ENCODE measurements around the gene SMYD2. TPM values are rescaled to one million over a fixed set of nuclear protein-coding genes. Genes with fewer than 3 reads are reported as not detected.

The SMYD2 gene
- polyA plus RNA-seq, 1 donor from 2014 or later, result 36.9 TPM

DNA sequence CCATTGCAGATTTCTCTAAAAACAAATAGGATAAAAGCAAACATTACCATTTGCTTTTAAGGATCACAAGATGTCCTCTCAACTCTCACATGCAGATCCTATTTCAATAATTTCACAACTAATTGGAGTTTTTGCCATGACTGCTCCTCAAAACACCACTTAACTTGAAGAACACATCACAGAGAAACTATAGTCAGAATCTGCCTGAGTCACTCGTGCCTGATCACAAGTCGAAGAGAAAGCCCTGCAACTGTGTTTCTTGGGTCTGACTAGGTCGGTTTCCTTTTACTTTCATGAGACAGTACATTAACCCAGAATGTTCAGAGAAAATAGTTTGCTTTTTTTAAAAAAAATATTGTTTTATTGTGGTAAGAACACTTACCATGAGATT lies 46.3 kb upstream of the SMYD2 start:
- no peaks in the 10 kb centered on the region for H3K27me3 ChIP-seq (ENCODE audit: insufficient read depth, low read depth, low read length)

DNA sequence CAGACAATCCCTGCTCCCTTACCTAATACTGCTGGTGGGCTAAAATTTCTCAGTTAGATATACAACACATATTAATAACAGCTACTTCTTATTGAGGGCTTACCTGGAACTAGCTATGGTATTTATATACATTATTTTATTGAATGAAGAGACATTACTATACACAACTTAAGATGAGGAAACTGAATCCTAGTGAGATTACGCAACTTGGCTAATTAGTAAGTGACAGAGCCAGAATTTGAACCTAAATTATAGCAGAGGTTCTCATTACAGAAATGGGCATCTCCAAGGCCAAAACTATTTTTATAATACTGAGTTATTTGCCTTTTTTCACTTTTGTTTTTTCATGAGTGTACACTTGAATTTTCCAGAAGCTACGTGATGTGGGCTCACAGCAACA lies 44.5 kb upstream of the SMYD2 start:
- H3K9me2 ChIP-seq (ENCODE audit: insufficient read depth, low read length), result no peaks in the 10 kb centered on the region
- H2AFZ ChIP-seq (ENCODE audit: low read depth, low read length), result no peak overlapping the region
- H3K36me3 ChIP-seq (ENCODE audit: insufficient read depth, low read length), result no peaks in the 10 kb centered on the region
- H3K27me3 ChIP-seq (ENCODE audit: insufficient read depth, low read depth, low read length), result no peaks in the 10 kb centered on the region
- H3K4me2 ChIP-seq (ENCODE audit: low read length), result no peak overlapping the region
- H3K27ac ChIP-seq (ENCODE audit: low read length), result no peak overlapping the region
- no peak overlapping the region for H3K4me3 ChIP-seq (ENCODE audit: low read length)
- no peaks in the 10 kb centered on the region for H3F3A ChIP-seq (ENCODE audit: insufficient read depth, low read length, poor library complexity, severe bottlenecking)
- H3K9me3 ChIP-seq (ENCODE audit: low read length), result no peaks in the 10 kb centered on the region
- H3K9ac ChIP-seq (ENCODE audit: low read length), result no peak overlapping the region
- H4K20me1 ChIP-seq (ENCODE audit: insufficient read depth), result no peaks in the 10 kb centered on the region
- no peaks in the 10 kb centered on the region for H3K79me2 ChIP-seq (replicated peaks; ENCODE audit: insufficient read depth, low read length)
- TF ChIP-seq RAD21 (conservative IDR thresholded peaks at IDR 0.05), result no peak
- TF ChIP-seq CTCF (IDR thresholded peaks at IDR 0.05; ENCODE audit: poor library complexity, severe bottlenecking), result no peak
- no peak for TF ChIP-seq POLR2AphosphoS5 (IDR thresholded peaks at IDR 0.05)
- TF ChIP-seq EZH2 (IDR thresholded peaks at IDR 0.05; ENCODE audit: borderline replicate concordance, insufficient read depth, low read length, poor library complexity, severe bottlenecking), result no peak
- TF ChIP-seq MXI1 (conservative IDR thresholded peaks at IDR 0.05; ENCODE audit: poor library complexity, severe bottlenecking), result no peak
- no peak for TF ChIP-seq EP300 (conservative IDR thresholded peaks at IDR 0.05; ENCODE audit: poor library complexity, severe bottlenecking)
- no peak for TF ChIP-seq TAF1 (IDR thresholded peaks at IDR 0.05; ENCODE audit: low read depth)

More for the DNA sequence above, 46.3 kb upstream of the SMYD2 start:
- Histone ChIP-seq H2AFZ (ENCODE audit: low read depth, low read length) (no peak overlapping the region), H3K9ac (ENCODE audit: low read length) (no peak overlapping the region), H3K4me2 (ENCODE audit: low read length) (no peak overlapping the region), H3K79me2 (replicated peaks; ENCODE audit: insufficient read depth, low read length) (no peaks in the 10 kb centered on the region), H3K4me3 (ENCODE audit: low read length) (no peak overlapping the region), H3F3A (ENCODE audit: insufficient read depth, low read length, poor library complexity, severe bottlenecking) (no peaks in the 10 kb centered on the region), H4K20me1 (ENCODE audit: insufficient read depth) (no peaks in the 10 kb centered on the region), H3K9me2 (ENCODE audit: insufficient read depth, low read length) (no peaks in the 10 kb centered on the region), H3K36me3 (ENCODE audit: insufficient read depth, low read length) (no peaks in the 10 kb centered on the region), H3K27ac (ENCODE audit: low read length) (no peak overlapping the region), H3K9me3 (ENCODE audit: low read length) (no peaks in the 10 kb centered on the region)
- TF ChIP-seq REST (IDR thresholded peaks at IDR 0.05; ENCODE audit: borderline replicate concordance) (no peak), RAD21 (conservative IDR thresholded peaks at IDR 0.05) (no peak), POLR2AphosphoS5 (IDR thresholded peaks at IDR 0.05) (no peak), SMC3 (conservative IDR thresholded peaks at IDR 0.05; ENCODE audit: poor library complexity) (no peak), MXI1 (conservative IDR thresholded peaks at IDR 0.05; ENCODE audit: poor library complexity, severe bottlenecking) (no peak), CTCF (IDR thresholded peaks at IDR 0.05; ENCODE audit: poor library complexity, severe bottlenecking) (no peak), TAF1 (IDR thresholded peaks at IDR 0.05; ENCODE audit: low read depth) (no peak), EZH2 (IDR thresholded peaks at IDR 0.05; ENCODE audit: borderline replicate concordance, insufficient read depth, low read length, poor library complexity, severe bottlenecking) (no peak), EP300 (conservative IDR thresholded peaks at IDR 0.05; ENCODE audit: poor library complexity, severe bottlenecking) (no peak)

All from neural cell (in vitro differentiated cells).